Mesothelial cell of epicardium (in vitro differentiated cells): ENCODE measurements around the gene GALNT15. TPM values are rescaled to one million over a fixed set of nuclear protein-coding genes. Genes with fewer than 3 reads are reported as not detected.

Source experiments
- DNase-seq, 2 experiments: peaks; one replicate each; pipeline ENCODE4 v3.0.0; 2021; ENCODE audit warnings: low spot score in 2 of 2; ENCODE audit not compliant: unreplicated experiment in 2 of 2
- H3K27ac Mint-ChIP-seq: 2 replicates; pipeline ENCODE4 v1.8.0; 2021; ENCODE audit warnings: mixed read lengths
- H3K27me3 Mint-ChIP-seq: 2 replicates; pipeline ENCODE4 v1.8.0; 2021; ENCODE audit warnings: low read depth, mixed read lengths
- H3K36me3 Mint-ChIP-seq: 2 replicates; pipeline ENCODE4 v1.8.0; 2021; ENCODE audit warnings: mixed read lengths
- H3K4me1 Mint-ChIP-seq: 2 replicates; pipeline ENCODE4 v1.8.0; 2021; ENCODE audit warnings: mixed read lengths
- H3K4me3 Mint-ChIP-seq: 2 replicates; pipeline ENCODE4 v1.8.0; 2021; ENCODE audit warnings: mild to moderate bottlenecking, moderate library complexity, mixed read lengths
- H3K9me3 Mint-ChIP-seq: 2 replicates; pipeline ENCODE4 v1.8.0; 2021; ENCODE audit warnings: mixed read lengths
- CTCF ChIP-seq: fragments of 200-600 bp; sonication (generic); IDR thresholded peaks from one replicate; pipeline ENCODE4 v1.5.0; 2021; ENCODE audit warnings: antibody characterized with exemption; ENCODE audit not compliant: unreplicated experiment
- total RNA-seq: library from RNA; stranded (reverse); gene quantifications from 3 replicates; pipeline ENCODE4 v1.2.1, GENCODE V29; 2021

Gene GALNT15
- total RNA-seq, 1 donor from 2014 or later = 0.07 TPM

GRCh38 chr3:16140116-16140893 lies 34.2 kb upstream of the GALNT15 start:
- no peak for TF ChIP-seq CTCF
- no peaks in the 10 kb centered on the region for H3K27me3 Mint-ChIP-seq
- H3K36me3 Mint-ChIP-seq = no peaks in the 10 kb centered on the region
- H3K27ac Mint-ChIP-seq = no peak overlapping the region
- H3K4me3 Mint-ChIP-seq = no peak overlapping the region
- DNase-seq = no peak
- H3K9me3 Mint-ChIP-seq = peaks cover 37% of the 10 kb centered on the region
- H3K4me1 Mint-ChIP-seq = no peaks in the 10 kb centered on the region

GRCh38 chr3:16140894-16141285 lies 33.6 kb upstream of the GALNT15 start:
- Mint-ChIP-seq H3K36me3 (no peaks in the 10 kb centered on the region), H3K27ac (no peak overlapping the region), H3K27me3 (peaks cover 2% of the 10 kb centered on the region), H3K9me3 (peaks cover 37% of the 10 kb centered on the region), H3K4me3 (no peak overlapping the region), H3K4me1 (no peaks in the 10 kb centered on the region)
- no peak for TF ChIP-seq CTCF
- DNase-seq = no peak

- no peaks in the 10 kb centered on the region for H3K4me1 Mint-ChIP-seq
- H3K27ac Mint-ChIP-seq = no peak overlapping the region
Observed at GRCh38 chr3:16142350-16143025, 32.0 kb upstream of the GALNT15 start.

GRCh38 chr3:16143861-16144447 lies 30.5 kb upstream of the GALNT15 start:
- peaks cover 28% of the 10 kb centered on the region for H3K9me3 Mint-ChIP-seq
- no peak overlapping the region for H3K27ac Mint-ChIP-seq
- no peak for TF ChIP-seq CTCF
- no peaks in the 10 kb centered on the region for H3K36me3 Mint-ChIP-seq
- H3K4me3 Mint-ChIP-seq = no peak overlapping the region
- H3K27me3 Mint-ChIP-seq = peaks cover 2% of the 10 kb centered on the region
- H3K4me1 Mint-ChIP-seq = peaks cover 4% of the 10 kb centered on the region
- no peak for DNase-seq

More at GRCh38 chr3:16142350-16143025, 32.0 kb upstream of the GALNT15 start:
- TF ChIP-seq CTCF = no peak
- H3K4me3 Mint-ChIP-seq = no peak overlapping the region
- H3K9me3 Mint-ChIP-seq = peaks cover 29% of the 10 kb centered on the region
- no peaks in the 10 kb centered on the region for H3K36me3 Mint-ChIP-seq
- H3K27me3 Mint-ChIP-seq = peaks cover 2% of the 10 kb centered on the region
- DNase-seq = no peak

GRCh38 chr3:16145176-16145575 lies 29.3 kb upstream of the GALNT15 start:
- H3K27me3 Mint-ChIP-seq = peaks cover 2% of the 10 kb centered on the region
- DNase-seq = no peak
- peaks cover 30% of the 10 kb centered on the region for H3K9me3 Mint-ChIP-seq
- H3K4me1 Mint-ChIP-seq = peaks cover 5% of the 10 kb centered on the region
- no peak for TF ChIP-seq CTCF
- no peak overlapping the region for H3K27ac Mint-ChIP-seq
- H3K36me3 Mint-ChIP-seq = no peaks in the 10 kb centered on the region
- H3K4me3 Mint-ChIP-seq = no peak overlapping the region
